Cerebellar nuclear complex (tissue), 1 donor: Measurements from ENCODE around the gene JOSD1.
A peak's percentile ranks its signal among the peaks of the same experiment; 100 is the strongest.

Experiments used
- DNase-seq, 2 experiments: peaks; one replicate each; lab custom pipeline; 2025; lab: John Stamatoyannopoulos, UW

The JOSD1 gene

DNA sequence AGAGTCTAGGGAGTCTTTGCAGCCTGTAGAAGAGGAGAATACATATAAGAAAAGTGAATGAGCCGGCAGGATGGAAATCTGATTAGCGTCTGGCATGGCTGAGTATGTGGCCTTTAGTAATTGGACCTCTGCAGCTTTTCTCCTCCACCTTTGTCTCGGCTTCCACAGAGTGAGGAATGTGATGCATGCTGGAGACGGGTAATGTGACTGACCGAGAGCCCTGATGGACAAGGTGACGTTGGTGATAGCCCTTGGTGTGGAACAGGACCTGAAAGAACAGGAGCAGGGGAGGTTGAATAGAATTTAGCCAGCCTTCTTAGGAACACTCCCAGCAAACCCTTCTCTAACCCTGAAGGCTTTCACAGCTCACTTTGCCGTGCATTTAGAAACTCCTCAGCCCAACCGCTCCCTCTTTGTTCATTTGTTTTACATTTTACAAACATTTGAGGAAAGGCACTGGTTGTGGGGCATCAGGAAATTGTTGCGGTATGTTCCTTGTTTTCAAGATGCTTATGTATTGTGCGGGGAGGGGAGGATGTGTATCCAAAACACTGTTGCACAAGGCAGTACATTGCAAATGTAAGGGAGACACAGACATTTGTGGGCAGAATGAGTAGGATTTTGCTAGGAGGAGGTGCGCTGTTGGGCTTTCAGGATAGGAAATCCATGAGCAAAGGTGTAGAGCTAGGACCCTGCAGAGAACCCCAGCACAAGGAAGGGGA lies 11.9 kb upstream of the JOSD1 start:
- no peak for DNase-seq

DNA sequence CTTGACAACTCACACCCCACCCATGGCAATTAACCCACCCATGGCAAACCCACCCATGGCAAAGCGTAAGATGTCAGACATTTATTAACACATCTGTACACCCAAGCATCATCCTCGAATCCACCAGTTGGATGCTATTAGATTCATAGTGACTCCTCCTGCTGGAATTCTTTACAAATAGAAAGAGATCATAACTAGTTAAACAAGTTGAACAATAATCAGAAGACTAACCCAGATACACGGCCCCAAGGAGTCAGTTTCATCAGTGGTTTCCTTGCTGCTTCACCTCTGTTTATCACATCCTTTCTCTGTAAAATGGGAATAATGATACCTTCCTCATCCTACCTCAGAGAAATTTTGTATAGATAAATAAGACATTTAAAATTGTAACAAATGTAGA lies 10.1 kb upstream of the JOSD1 start:
- no peak for DNase-seq

GRCh38 chr22:38710351-38710750 lies 9.6 kb upstream of the JOSD1 start:
- no peak for DNase-seq

- DNase-seq: no peak
Measured at GRCh38 chr22:38709306-38709705, 8.6 kb upstream of the JOSD1 start.

DNA sequence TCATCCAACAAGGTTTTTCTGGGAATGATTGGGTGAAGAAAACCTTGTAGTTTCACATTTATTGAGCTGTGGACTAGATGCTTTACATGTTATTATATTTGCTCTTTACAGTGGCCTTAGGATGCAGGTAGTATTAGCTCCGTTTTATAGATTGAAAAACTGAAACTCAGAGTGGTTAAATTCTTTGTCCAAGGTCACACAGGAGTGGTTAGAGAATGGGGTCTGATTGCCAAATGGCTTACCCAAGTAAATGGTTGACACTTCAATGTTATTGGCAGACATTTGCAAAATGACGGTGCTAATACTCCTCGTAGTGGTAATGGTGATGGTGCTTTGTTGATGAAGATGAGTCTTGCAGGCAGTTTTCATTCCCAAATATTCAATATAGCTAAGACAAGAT lies 7.2 kb upstream of the JOSD1 start:
- DNase-seq: no peak

DNA sequence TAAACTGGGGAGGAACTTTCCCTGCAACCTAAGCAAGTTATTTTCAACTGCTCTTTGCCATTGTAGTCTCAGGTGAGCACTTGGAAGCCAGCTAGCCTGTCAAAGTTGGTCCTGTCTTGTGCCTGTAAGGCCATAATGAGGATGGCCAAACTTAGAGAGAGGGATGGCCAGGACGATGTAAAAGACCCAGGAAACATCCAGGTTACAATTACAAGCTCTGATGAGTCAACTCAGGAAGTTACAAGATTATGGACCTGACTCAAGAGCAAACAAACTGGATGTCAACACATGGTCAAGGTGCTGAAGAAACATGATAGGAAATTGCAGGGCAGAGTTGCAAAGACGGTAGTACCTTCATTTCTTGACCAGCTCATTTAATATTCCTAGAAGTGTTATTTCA lies 6.6 kb upstream of the JOSD1 start:
- no peak for DNase-seq

DNA sequence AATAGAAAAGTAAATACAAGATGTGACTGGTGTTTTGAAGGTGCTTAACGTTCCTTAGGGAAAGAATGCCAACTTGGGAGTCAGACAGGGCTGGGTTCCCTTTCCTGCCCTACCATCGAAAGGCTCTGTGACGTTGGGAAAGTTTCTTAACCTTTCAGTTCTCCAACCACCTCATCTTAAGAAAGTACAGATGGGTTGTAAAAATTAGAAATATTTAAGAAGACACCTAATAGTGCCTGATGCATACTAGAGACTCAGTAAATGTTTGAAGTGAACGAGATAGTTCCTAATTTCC lies 6.1 kb upstream of the JOSD1 start:
- no peak for DNase-seq

DNA sequence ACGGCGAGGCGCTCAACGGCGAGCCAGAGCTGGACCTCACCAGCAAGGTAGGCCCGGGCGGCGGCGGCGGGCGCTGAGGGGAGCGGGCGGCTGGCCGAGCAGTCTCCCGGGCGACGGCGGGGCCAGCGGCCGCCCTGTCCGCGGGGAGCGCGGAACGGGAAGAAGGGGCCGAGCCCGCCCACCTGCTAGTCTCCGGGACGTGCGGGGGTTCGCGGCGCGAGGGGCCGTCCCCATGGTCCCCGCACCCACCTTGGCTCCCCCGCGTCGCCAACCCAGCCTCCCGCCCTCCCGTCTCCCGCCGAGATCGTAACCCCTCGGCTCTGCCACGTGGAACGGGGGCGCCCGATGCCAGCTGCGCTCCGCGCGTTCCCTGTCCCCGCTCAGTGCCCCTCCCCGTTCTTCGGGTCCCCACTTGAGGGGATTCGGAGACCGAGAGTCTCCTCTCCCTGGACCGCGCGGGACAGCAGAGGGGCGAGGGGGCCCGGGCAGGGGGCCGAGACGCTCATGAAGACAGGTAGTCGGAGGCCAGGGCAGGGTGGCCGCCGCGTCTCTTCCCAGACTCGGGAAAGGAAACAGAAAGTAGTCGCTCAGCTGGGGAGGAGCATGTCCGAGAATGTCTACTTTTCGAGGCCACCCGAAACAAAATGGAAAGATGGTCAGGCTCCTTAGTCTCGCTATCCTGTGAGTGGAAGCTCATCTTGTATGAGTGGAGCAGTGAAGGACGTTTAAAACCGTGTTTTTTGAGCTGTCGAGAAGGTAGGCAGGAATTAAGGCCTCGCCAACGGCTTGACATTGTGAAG lies 5.6 kb upstream of the JOSD1 start:
- no peak for DNase-seq

DNA sequence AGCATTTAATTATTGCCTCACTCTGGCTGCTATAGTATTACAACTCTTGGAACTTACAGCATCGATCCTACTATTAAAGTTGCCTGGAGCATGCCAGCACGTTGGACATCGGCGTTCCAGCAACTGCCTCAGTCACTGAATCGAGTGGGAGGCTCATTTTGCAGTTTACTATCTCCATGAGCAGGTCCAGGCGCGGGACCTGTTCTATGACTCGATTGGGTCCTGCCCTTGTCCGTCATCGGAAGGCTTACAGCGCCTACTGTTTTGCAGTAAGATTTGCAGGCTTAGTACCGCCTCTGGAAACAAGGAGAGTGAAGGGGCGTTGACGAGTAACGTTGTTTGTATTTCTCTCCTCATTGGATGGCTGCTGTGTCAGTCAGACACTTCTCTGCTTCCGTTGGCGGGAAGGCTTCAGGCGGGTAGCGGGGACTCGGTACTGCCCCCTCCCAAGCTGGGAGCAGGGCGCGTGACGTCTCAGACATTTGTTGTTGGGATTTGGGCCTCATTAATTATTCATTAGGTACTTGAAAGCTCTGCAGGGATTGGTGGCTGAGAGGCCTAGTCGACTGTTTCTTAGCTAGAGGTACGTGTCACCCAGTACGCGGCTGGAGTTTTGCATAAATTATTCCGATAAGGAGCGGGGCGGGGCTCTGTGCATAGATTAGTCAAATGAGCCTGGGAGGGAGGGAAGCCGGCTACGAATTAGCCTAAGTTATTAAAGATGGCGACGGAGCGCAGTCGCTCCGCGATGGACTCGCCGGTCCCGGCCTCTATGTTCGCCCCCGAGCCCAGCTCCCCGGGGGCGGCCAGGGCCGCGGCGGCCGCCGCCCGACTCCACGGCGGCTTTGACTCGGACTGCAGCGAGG lies 4.7 kb upstream of the JOSD1 start, which contains the start of gene GTPBP1:
Gene GTPBP1, plus strand, starts transcription at position 710 of the 866 bp plus-strand sequence. Its CDS starts 12 bp downstream, at position 722.
- peak; percentile 99 to 100 for DNase-seq

- no peak for DNase-seq
Measured at GRCh38 chr22:38704654-38705234, 4.0 kb upstream of the JOSD1 start.

- no peak for DNase-seq
Measured at GRCh38 chr22:38700270-38700788, 414 bp downstream of the JOSD1 start.

GRCh38 chr22:38699784-38700183 lies 959 bp downstream of the JOSD1 start:
- no peak for DNase-seq

GRCh38 chr22:38699143-38699542 lies 1.6 kb downstream of the JOSD1 start:
- no peak for DNase-seq

DNA sequence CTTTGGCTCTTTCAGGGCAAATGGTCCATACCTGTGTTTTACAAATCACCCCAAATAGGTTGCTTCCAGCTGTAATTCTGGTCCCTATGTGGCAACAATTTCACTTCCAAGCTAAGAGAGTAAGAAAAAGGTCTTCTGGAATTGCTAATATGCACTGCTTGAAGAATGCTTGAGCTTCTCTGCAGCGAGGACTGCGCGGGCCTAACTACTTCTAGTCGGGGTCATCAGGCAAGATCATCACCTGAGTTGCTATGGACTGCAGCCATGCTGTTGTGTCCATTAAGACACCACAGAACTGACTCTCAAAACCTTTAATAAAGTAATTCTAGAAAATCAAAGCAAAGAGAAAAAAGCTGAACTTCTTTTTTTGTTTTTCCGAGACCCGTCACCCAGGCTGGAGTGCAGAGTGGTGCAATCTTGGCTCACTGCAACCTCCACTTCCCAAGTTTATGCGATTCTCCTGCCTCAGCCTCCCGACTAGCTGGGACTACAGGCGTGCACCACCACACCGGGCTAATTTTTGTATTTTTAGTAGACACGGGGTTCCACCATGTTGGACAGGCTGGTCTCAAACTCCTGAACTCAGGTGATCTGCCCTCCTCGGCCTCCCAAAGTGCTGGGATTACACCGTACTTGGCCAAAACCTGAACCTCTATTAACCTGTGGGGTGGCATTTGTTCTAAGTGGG lies 2.2 kb downstream of the JOSD1 start:
- no peak for DNase-seq

DNA sequence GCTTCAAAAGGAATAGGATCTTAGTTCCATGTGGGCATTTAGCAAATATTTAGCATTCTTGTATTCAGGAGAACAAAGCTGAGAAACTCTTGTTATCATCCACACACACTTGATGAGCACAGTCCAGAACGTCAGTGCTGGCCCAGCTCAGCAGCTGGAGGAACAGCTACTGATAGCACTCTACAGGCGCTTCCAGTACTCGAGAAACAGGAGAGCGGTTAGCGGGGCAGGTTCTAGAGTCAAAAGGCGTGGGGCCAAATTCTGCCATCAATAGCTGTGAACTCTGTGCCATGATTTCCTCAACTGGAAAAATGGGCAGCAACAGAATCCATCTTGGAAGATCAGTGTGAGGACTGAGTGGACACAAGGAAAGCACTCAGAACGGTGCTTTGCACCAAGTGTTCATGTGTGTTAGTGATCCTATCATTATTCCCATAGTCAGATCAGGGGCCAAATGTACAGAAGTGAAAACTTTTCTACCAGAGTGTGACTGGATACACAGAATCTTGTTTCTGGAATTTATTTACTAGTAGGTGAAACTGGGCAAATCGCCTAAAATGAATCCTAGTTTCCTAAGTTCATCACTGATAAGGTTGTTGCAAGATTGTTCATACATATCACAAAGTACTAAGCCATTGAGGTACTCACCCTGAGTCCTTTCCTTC lies 3.2 kb downstream of the JOSD1 start:
- DNase-seq: no peak

GRCh38 chr22:38696606-38697424 lies 3.9 kb downstream of the JOSD1 start:
- no peak for DNase-seq

GRCh38 chr22:38694940-38695339 lies 5.8 kb downstream of the JOSD1 start:
- no peak for DNase-seq

GRCh38 chr22:38694049-38694448 lies 6.7 kb downstream of the JOSD1 start:
- no peak for DNase-seq

GRCh38 chr22:38689651-38690050 lies 11.1 kb downstream of the JOSD1 start:
- DNase-seq: no peak

GRCh38 chr22:38685761-38686160 lies 15.0 kb downstream of the JOSD1 start:
- no peak for DNase-seq
